SK-N-MC (cell line): ENCODE results near the gene RPS6KA6.

ENCODE experiments used
- EZH2 ChIP-seq: fragments of 200-600 bp; sonication (generic); IDR thresholded peaks from one replicate; pipeline ENCODE4 v1.6.1; 2017; ENCODE audit warnings: antibody characterized with exemption
- FOXP2 ChIP-seq: optimal IDR thresholded peaks from 2 replicates; pipeline ENCODE3; 2011; ENCODE audit warnings: mild to moderate bottlenecking, moderate library complexity; ENCODE audit not compliant: insufficient read depth; ENCODE audit errors: extremely low read length, control extremely low read depth
- POLR2AphosphoS5 ChIP-seq: IDR thresholded peaks from 2 replicates; pipeline ENCODE4 v1.6.1; 2012; ENCODE audit warnings: mild to moderate bottlenecking, low read depth, low read length, borderline replicate concordance

DNA sequence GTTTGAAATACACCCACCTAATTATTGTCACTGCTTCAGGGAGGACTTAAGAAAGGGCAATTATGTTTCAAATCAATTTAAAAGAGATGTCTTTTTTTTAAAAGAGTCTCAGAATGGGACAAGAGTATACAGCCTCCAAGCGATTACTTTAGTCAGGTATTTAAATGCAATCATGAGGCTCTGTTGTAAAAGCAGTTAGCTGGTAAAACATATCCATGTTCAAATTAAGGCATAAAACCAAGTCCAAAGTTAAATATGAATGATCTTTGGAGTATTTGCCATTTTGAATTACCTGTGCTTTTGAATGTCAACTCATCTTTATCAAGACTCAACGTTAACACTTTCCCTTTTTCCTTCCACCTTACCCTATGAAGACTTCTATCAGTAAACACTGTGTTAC is 13.7 kb downstream of the RPS6KA6 start:
- TF ChIP-seq EZH2 (no peak), POLR2AphosphoS5 (no peak), FOXP2 (no peak)
